GM18907 (cell line): ENCODE results near the gene PDCD1.

Experiments used
- ATAC-seq: cut with Tn5 transposase; IDR thresholded peaks from one replicate; pipeline ENCODE4 v1.9.1; 2021; ENCODE audit warnings: mild to moderate bottlenecking, moderate library complexity; ENCODE audit not compliant: unreplicated experiment

The PDCD1 gene

DNA sequence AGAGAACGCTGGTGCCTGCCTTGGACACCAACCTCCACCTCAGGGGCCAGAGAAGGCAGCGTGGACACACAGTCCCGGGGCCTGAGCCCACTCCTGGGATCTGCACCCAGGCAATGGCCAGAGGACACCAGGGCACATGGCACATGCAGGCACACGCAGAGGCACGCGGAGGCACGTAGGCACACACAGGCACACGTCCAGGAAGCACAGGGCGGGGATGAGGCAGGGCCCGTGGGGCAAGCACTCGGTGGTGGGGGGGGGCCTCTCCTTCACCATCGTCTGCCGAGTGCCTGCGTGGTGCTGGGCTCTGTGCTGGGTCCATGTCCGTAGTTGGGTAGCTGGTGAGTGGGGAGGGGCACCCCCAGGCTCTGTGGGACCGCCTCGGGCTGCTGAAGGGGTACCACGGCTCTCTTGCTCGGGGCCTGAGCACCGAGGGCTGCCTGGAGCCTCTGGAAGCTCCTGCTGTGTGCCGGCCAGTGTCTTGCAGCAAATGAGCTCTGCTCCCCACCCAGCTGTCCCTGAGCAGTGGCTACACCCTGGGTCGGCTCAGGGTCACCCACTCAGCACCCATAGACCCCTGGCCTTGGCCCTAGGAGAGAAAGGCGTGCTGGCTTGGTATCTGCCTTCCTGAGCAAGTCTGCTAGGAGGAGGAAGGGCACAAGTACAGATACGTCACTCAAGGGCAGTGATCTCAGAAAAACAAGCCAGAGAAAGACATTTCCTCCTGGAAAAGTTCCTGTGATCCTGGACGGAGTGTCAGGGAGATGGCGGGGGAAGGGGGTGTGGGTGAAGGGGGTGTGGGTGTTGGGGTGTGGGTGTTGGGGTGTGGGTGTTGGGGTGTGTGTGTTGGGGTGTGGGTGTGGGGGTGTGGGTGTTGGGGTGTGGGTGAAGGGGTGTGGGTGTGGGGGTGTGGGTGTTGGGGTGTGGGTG lies 37.3 kb upstream of the PDCD1 start:
- ATAC-seq = no peak

DNA sequence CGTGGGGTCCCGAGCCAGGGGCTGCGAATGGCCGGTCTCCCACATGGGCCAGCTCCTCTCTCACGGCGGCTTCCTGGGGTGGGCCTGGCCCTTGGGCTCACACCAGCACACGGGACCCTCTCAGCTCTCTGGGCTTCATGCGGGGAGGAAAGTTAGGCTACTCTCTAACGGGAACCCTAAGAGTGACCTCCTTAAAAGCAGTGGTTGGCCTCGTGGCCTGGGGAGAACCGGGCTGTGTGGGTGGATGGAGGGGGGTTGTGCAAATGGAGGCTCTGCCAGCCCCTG lies 36.7 kb upstream of the PDCD1 start:
- ATAC-seq = no peak

DNA sequence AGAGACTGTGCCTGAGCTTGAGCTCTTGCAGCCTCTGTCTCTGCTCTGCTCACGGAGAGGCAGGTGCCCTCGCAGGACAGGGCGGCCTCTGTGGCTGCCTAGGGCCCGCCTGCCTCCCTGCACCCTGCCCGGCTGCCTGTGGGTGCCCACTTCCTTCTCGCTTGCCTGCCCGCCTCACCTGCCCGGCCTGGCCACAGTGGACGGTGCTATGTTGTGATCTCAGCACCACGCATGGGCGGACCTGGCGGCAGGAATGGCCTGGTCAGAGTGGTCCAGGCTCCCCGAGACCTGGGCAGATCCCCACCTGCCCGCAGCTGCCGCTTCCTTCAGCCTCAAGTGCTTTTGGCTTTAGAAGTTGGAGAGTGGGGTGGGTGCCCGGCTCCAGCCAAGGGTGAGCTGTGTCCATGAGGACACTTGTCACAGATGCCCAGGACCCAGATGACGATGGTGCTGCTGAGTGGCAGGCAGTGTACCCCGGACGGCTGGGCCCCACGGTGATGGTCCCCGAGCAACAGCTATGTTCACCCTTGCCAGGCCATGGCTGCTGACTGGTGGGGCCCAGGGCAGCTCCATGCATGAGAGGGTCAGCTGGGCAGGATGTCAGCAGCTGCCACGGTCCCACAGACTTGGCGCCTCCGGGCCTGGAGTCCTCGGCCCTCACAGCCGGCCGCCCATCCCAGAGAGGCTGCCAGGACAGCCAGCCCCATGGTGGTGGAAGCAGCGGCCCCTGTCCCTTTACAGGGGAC lies 36.2 kb upstream of the PDCD1 start:
- ATAC-seq = no peak

DNA sequence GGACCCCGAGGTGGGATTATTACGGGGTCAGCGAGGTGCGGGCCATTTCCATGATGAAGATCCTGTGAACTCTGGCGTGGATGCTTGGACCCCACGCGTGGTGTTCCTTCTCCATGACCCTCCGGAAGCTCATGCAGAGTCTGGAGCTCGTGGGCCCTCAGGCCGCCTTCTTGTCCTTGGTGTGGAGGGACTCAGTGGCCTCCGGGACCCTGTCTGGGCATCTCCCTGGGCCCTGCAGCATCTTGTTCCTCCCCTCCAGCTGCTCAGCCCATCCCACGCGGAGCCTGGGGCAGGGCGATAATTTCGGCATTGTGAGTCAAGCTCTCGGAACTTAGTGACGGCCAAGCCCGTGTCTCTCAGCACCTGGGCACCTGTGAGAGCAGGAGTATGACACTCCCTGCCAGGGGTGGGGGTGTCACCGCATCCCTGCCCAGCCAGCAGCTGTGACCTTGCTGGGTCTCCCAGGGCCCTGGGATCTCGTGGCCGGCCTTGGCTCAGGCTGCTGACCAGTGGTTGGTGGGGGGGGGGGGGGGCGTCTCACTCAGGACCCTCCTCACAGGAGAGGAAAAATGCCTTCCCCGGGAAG lies 35.5 kb upstream of the PDCD1 start:
- no peak for ATAC-seq

DNA sequence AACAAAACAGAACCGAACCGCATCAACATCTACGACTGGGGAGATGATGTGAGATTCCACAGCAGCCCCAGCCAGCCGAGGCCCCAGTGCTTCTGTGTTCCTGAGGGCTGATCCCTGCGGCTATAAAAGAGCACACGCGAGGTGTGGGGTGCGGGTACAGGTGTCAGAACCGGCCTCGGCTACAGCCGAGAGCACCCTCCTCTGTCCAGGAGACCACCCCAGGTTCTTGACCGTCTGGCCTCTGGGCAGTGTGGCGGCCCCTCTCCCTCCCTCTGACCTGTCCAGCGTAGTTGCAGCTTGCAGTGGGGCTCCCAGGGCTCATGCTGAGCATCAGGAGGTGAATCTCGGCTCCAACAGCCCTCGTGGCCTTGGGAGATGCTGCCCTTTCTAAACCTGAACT lies 34.6 kb upstream of the PDCD1 start:
- no peak for ATAC-seq

DNA sequence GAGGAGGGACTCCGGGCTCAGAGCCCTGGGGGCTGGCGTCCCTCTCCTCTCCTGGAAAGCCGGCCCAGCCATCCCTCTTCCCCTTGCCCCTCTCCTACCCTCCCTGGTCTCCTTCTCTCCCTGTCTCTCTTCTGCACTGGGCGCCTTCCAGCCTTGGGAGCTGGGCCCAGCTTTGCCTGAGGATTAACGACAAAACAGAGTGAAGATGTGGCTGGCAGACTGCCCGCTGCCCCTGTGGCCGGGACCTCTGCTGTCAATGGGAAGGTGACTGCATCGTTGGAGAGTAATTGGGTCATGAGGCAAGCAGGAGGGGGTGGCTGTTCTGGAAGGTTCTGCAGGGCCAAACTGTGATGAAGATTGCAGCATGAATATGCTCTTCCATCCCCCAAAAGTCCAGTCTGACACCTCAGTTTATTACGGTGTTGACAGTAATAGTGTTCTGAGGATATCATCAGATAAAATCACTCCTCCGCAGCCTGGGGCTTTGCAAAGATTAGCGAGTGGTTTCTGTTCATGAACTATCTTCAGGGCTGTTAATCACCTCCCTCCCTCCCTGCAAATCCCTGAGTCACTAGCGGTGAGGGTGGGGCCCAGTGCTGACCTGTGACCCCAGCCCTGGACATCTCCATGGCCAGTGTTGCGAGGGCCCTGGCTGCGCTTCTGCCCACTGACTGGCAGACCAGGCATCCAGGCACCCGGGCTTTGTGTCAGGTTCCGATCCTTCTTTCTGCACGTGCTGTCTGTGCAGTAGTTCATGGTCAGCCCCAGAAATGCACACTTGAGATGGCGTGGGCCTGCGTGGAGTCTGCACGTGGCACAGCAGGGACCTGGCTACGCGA lies 33.8 kb upstream of the PDCD1 start:
- no peak for ATAC-seq

DNA sequence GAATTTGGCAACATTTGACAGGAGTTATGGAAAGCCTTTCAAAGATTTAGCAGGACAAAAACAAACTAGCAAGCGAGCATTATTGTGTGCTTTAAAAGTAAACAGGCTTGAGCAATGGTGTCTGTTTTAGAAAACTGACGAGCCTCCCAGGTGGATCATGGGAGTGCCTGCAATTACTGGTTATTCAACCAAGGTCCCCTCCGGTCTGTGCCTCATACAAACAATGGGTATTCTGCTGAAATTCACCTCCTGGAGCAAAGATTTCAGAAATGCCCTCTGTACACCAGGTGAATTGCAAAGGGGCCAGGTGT lies 33.2 kb upstream of the PDCD1 start:
- ATAC-seq = no peak

DNA sequence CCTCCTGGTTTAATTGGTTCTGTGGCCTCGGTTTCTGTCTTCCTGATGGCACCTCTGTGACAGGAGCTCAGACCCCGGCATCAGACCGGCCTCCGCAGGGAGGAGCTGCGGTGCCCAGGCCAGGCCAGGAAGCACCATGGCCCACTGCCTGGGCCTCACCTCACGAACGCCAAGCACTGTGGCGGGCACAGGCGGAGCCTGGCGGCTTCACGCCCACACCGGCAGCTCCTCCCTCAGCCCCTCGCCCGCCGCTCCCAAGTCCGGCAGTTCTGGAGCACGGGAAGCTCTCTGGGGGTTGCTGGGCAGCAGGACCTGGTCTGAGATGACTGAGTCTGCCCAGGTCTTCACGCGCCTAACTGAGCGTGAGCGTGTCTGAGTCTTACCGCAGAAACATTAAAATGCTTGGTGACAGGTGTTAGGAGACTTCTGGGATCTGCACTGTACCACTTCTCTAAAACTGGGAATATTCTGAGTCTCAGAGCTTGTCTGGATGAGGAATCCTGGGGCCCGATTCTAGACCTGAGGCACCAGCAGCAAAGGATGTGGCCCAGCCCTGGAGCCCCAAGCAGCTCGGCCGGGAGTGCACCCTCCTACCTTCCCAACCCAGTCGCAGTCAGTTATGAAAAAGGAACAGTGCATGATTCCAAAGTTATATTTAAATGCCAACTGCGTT lies 32.8 kb upstream of the PDCD1 start:
- ATAC-seq = no peak

DNA sequence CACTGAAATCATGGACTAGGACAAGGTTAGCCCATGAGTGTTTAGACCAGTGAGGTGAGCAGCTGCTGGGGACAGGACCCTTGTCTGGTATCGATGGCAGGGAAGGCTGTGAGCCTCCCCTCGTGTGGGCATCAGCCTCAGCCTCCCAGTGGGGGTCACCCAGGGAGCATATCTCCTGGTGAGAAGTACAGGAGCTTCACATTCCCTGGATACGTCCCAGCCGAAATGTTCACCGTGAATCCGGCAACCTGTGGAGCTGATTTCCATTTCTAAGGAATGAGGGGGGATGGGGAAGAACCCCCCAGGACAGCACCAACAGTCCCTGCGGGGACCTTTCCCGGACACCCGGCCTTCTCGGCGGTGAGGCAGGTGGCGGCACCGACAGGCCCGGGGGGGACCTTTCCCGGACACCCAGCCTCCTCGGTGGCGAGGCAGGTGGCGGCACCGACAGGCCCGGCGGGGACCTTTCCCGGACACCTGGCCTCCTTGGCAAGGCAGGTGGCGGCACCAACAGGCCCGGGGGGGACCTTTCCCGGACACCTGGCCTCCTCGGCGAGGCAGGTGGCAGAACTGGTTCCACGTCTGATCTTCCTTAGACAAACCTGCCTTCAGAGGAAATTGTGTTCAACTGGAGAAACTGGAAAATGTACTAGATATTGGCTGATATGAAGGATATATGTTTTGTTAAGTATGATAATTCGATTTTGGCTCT lies 32.0 kb upstream of the PDCD1 start:
- ATAC-seq = no peak

DNA sequence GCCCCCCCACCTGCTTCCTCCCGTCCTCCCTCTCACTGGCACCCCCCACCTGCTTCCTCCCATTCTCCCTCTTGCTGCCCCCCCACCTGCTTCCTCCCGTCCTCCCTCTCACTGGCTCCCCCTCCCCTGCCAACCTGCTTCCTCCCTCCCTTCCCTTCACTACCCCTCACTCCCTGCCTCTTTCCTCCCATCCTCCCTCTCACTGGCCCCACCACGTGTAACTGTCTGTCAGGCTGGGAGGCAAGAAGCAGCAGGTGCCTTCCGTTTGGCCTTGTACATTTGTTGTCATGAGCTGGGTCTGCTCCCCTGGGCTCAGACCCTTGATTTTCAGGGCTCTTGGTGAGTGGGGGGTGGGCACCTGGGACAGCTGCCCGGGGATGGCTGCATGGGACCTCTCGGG lies 29.9 kb upstream of the PDCD1 start:
- no peak for ATAC-seq

DNA sequence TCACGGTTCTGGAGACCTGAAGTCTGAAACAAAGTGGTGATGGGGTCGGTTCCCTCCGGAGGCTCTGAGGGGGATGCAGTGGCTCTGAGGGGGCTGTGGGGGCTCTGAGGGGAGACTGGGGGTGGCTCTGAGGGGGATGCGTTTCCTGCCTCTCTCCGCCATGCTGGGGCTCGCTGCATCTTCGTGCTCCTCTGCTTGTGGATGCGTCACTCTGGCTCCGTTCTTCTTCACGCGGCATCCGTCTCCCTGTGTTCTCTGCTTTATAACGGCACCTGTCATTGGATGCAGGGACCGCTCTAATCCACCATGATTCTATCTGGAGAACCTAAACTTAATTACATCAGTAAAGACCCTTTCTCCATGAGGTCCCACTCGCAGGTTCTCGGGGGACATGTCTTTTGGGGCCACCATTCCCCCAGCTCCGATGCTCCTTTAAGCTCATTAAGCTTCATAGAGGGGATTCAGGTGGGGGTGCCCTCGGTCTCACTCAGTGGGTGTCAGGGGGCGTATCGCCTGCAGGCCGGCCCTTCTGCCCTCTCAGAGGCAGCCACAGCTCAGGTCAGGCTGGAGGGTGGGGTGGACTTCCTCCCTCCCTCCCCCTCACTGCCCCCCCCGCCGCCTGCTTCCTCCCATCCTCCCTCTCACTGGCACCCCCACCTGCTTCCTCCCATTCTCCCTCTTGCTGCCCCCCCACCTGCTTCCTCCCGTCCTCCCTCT lies 29.3 kb upstream of the PDCD1 start:
- ATAC-seq = no peak

DNA sequence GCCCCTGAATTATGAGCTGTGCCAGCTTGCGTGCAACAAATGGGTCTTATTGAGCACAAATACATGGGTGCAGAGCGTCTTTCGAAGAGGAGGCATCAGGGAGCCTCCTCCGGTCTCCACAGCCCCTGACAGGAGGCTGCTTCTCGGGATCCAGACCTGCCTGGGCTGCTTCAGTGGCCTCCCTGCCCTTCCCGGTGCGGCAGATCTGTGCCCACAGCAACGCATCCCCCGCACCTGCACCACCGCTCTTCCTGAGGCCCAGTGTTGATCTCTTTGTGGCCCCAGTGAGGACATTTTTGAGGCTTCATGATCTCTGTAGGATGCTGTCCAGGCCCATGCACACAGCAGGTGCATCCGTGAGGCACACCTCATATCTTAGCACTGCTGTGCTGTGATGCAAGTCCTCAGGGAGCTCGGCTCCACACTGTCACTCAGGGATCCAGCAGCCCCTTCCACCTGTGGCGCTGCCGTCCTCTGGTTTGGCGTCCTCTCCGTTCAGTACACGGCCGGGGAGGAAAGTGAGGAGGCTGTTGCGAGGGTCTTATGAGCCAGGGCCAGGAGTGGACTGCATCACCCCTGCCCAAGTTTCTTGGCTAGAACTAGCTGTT lies 28.2 kb upstream of the PDCD1 start:
- ATAC-seq = no peak

DNA sequence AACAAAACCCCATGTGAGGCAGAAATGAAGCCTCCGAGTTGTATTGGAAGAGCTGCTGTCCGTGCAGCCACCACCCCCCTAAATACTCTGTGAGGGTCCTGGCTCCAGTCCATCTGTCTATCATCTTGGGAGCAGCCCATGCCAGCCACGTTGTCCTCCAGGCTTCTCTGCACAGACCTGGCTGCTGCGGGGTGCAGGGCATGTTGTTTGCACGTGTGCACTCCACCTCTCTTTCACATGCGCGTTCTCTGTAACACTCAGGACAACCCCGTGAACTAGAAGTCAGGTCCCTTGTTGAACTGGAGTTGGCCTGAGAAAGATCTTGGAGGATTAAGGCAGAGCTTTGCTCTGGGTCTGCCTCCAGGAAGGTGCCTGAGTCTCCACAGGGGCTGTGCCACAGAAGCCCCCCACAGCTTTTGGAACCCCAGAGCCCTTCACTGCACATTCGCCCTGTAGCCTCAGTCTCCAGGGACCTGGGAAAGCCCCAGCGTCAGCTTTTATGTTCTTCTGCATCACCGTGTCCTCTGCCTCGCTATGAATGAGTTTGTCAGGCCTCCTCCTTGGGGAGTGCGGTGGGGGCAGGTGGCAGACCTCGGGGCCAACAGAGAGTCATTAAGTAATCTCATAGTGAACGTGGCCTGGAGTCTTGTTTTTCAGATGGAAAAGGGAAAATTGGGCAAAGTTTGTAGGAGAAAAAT lies 27.4 kb upstream of the PDCD1 start:
- ATAC-seq = no peak

DNA sequence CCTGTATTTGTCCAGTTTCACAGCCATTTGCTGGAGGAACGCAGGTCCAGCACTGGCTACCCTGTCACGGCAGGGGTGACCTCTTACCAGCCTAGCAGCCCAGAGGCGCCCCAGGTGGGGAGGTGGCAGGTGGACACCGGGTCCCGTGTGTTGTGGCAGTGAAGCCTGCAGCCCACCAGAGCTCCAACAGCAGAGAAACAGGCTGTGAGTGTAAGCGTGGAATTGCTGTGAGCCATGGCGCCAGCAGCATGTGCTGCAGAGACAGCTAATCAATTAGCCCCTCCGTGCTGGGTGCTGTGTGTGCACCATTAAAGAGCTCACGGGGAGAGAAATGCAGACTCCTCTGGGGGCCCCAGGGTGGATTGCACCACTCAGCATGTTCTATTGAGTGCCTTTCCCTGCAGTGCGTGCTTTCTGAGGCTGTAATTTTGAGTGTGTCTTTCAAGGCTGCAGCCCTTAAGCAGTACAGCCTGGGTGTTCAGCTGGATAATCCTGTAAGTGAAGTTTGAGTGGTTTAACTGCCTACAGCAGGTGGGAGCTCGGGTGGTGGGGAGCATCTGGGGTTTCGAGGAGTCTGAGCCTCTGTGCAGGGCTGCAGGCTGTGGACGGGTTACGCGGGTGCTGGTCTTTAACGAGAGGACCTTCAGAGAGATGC lies 26.7 kb upstream of the PDCD1 start:
- no peak for ATAC-seq

DNA sequence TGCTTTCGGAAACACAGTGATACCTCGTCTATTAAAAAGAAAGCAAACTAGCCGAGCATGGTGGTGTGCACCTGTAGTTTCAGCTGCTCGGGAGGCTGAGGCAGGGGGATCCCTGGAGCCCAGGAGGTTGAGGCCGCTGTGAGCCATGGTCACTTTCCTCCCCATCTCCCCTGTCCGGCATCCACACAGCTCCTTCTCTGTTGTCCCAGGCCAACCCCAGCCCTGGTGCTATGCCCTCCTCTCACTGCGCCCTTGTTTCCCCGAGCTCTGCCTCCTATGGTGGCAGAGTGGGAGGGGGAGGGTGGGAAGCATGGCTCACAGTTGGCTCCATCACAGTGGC lies 26.2 kb upstream of the PDCD1 start:
- ATAC-seq = no peak

DNA sequence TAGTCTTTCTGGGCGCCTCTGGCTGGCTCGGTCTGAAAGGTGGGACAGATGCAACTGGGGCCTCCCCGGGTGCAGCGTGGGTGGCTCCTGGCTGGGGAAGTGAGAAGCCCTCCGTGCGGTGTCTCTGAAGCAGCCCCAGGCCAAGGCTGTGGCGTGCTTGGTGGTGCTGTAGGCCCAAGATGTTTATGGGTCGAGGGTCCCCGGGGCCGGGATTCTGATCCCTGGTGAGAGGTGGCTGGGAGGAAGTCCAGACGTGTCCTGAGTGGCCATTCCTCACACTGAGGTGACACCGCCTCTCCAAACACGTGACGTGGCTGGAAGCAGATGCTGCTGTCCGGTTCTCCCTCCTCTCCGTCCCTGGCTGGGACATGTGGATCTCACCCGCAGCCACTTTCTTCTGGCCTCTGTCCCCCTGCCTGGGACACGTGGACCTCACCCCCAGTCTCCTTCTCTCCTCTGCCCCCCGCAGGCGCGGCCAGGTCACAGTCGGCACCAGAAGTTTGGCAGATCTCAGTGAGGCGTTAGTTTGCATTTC lies 23.5 kb upstream of the PDCD1 start:
- ATAC-seq = peak; percentile 65

DNA sequence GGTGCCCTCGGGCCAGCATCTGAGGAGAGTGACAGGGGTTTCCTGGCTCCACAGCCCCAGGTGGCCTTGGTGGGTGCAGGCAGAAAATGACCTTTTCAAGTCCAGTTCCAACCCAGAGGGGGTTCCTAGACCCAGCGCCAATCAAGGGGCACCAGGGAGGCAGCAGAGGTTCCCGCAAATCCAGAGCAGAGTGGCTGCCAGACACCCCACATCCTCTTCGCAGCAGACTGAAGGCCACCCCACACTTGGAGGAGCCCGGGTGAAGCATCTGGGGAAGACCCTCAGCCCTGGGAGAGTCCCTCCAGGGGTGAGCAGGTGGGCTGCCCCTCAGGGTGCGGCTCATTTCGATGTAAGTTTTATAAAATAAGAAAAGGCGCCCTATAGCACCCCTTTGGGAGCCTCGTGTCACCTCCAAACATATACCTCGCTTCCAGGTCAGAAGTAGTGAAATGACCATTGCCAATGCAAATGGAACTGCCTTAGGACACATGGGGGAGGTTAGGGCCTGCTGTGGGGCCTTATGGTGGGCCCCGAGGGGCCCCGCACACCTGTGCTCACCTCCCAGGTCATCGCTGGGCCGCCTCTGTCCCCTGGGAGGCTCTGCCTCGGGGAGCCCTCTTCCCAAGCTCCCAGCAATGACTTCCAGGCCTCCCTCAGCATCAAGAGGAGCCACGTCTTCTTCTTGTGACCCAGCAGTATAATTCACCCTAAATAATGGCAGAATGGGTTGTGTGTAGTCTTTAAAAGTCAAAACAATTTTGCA lies 21.8 kb upstream of the PDCD1 start:
- ATAC-seq = peak; percentile 1
